K562 (cell line): ENCODE data around the gene KIF6. TPM values are rescaled to one million over a fixed set of nuclear protein-coding genes. Genes with fewer than 3 reads are reported as not detected.

ENCODE experiments used
- ATAC-seq: fragments of 200-7000 bp; cut with Tn5 transposase; 3 replicates; pipeline ENCODE4 v1.9.1; 2020; ENCODE audit warnings: moderate library complexity
- BruUV-seq: library from RNA; stranded (reverse); fragments of 400-500 nt; replicated peaks from 2 replicates; lab custom pipeline; 2021; lab: Mats Ljungman, UMichigan
- CTCF ChIA-PET: fragments of 300-600 bp; formaldehyde crosslinking; extraction: SDS; loops from one replicate; lab custom pipeline; 2021; ENCODE audit warnings: low intra/inter-chr PET ratio; lab: Yijun Ruan, JAX
- POLR2A ChIA-PET: fragments of 300-600, 350-650 bp; sonication (Branson Sonifier 250); formaldehyde crosslinking; extraction: SDS; loops from one replicate; lab custom pipeline; 2021; ENCODE audit warnings: antibody characterized with exemption, inconsistent platforms; lab: Yijun Ruan, JAX
- DNase-seq, 4 experiments: peaks; one replicate each; pipeline versions ENCODE4 v3.0.0 to v3.0.0-alpha.2; 2011 to 2018; ENCODE audit warnings: low spot score in 3 of 4, mixed read lengths in 3 of 4; ENCODE audit errors: extremely low read depth in 1 of 4
- FAIRE-seq: peaks from 2 replicates; lab custom pipeline; 2011; peaks lifted over from hg19 to GRCh38; lab: Jason Lieb, UNC
- H2AFZ ChIP-seq: 2 replicates; pipeline ENCODE4 v1.6.0; 2011; ENCODE audit warnings: low read depth, low read length, control low read depth, inconsistent platforms
- H3K27ac ChIP-seq: fragments of 200-600 bp; 3 replicates; pipeline ENCODE4 v1.8.0; 2011; ENCODE audit warnings: low read depth, mild to moderate bottlenecking, control low read depth, inconsistent platforms, low read length, moderate library complexity, mixed read lengths; ENCODE audit errors: extremely low read depth
- H3K27me3 ChIP-seq, 2 experiments: fragments of 300-600 bp in 1 of 2; 2 replicates in 1 of 2; 3 replicates in 1 of 2; pipeline versions ENCODE4 v1.6.0 to v1.8.0; 2011; ENCODE audit warnings: inconsistent platforms in 2 of 2, low read length in 2 of 2, mild to moderate bottlenecking in 1 of 2, mixed read lengths in 1 of 2, moderate library complexity in 1 of 2; ENCODE audit not compliant: control insufficient read depth in 2 of 2, insufficient read depth in 2 of 2
- H3K36me3 ChIP-seq: fragments of 300-600 bp; 3 replicates; pipeline ENCODE4 v1.8.0; 2011; ENCODE audit warnings: mild to moderate bottlenecking, low read length, inconsistent platforms; ENCODE audit not compliant: control insufficient read depth, insufficient read depth
- H3K4me1 ChIP-seq, 2 experiments: fragments of 200-600 bp in 1 of 2; replicated peaks in 1 of 2; 2 replicates in 1 of 2; 3 replicates in 1 of 2; pipeline versions ENCODE4 v1.5.1 to v1.8.0; 2011; ENCODE audit warnings: inconsistent platforms in 2 of 2, low read length in 2 of 2, mild to moderate bottlenecking in 1 of 2, mixed read lengths in 1 of 2, moderate library complexity in 1 of 2; ENCODE audit not compliant: control insufficient read depth in 2 of 2, insufficient read depth in 2 of 2
- H3K4me2 ChIP-seq: 2 replicates; pipeline ENCODE4 v1.6.1; 2011; ENCODE audit warnings: low read length, control low read depth, inconsistent platforms, mixed read lengths; ENCODE audit not compliant: insufficient read depth
- H3K4me3 ChIP-seq: fragments of 200-600 bp; sonication (generic), shearing (Covaris generic); 2 replicates; pipeline ENCODE4 v1.5.1; 2016; ENCODE audit warnings: control low read depth, inconsistent platforms
- H3K79me2 ChIP-seq: fragments of 200-600 bp; 3 replicates; pipeline ENCODE4 v1.8.0; 2011; ENCODE audit warnings: low read length, inconsistent platforms; ENCODE audit not compliant: control insufficient read depth, insufficient read depth
- H3K9ac ChIP-seq, 2 experiments: 2 replicates each; pipeline versions ENCODE4 v1.6.0 to v1.6.1; 2011; ENCODE audit warnings: low read depth in 2 of 2, low read length in 2 of 2, control low read depth in 1 of 2, inconsistent platforms in 1 of 2, mild to moderate bottlenecking in 1 of 2, mixed read lengths in 1 of 2; ENCODE audit not compliant: insufficient read depth in 1 of 2
- H3K9me1 ChIP-seq: one replicate; pipeline ENCODE4 v1.6.0; 2011; ENCODE audit warnings: inconsistent platforms, mild to moderate bottlenecking, low read length, moderate library complexity; ENCODE audit not compliant: control insufficient read depth, insufficient read depth
- H3K9me3 ChIP-seq: replicated peaks from 2 replicates; pipeline ENCODE4 v1.5.1; 2011; ENCODE audit warnings: low read depth, low read length, inconsistent platforms; ENCODE audit not compliant: control insufficient read depth, insufficient read depth
- H4K20me1 ChIP-seq: replicated peaks from 2 replicates; pipeline ENCODE4 v1.6.1; 2011; ENCODE audit warnings: low read length, inconsistent platforms, mixed read lengths; ENCODE audit not compliant: control insufficient read depth, insufficient read depth
- ARID2 ChIP-seq: fragments of 450-650 bp; IDR thresholded peaks from 2 replicates; pipeline ENCODE4 v1.6.1; 2017; ENCODE audit warnings: antibody characterized with exemption, mild to moderate bottlenecking
- ELK3 ChIP-seq: fragments of 450-650 bp; formaldehyde crosslinking; IDR thresholded peaks from 2 replicates; pipeline ENCODE4 v1.4.0; 2020; ENCODE audit warnings: mild to moderate bottlenecking
- HNRNPUL1 ChIP-seq: fragments of 200-400 bp; formaldehyde crosslinking; IDR thresholded peaks from 2 replicates; pipeline ENCODE4 v1.6.1; 2017; ENCODE audit warnings: low read length
- KAT2B ChIP-seq: IDR thresholded peaks from one replicate; pipeline ENCODE4 v1.6.1; 2012; ENCODE audit warnings: low read depth, mild to moderate bottlenecking, control low read depth, inconsistent platforms, low read length, moderate library complexity
- NFIC ChIP-seq: fragments of 450-650 bp; IDR thresholded peaks from 2 replicates; pipeline ENCODE4 v1.6.1; 2017; ENCODE audit warnings: mild to moderate bottlenecking, inconsistent platforms
- RFX1 ChIP-seq: fragments of 450-650 bp; IDR thresholded peaks from 2 replicates; pipeline ENCODE4 v1.6.1; 2016; ENCODE audit warnings: mild to moderate bottlenecking, moderate library complexity
- SMC3 ChIP-seq: conservative IDR thresholded peaks from 2 replicates; pipeline ENCODE4 v1.6.1; 2011; ENCODE audit warnings: low read depth, low read length, improper control_type of control experiment; ENCODE audit not compliant: insufficient read depth
- ZC3H8 ChIP-seq: fragments of 450-650 bp; IDR thresholded peaks from 2 replicates; pipeline ENCODE4 v1.6.1; 2017
- ZHX1 ChIP-seq: fragments of 150-350 bp; conservative IDR thresholded peaks from 2 replicates; pipeline ENCODE4 v1.6.1; 2014; ENCODE audit warnings: low read length
- ZNF217 ChIP-seq: sonication (generic); formaldehyde crosslinking; IDR thresholded peaks from 2 replicates; pipeline ENCODE4 v1.8.0; 2022; ENCODE audit warnings: mild to moderate bottlenecking, missing genetic modification reagents
- WGBS: fragments of 100-300 bp; shearing (Covaris generic); methylation state at CpG from one replicate; pipeline ENCODE4 v1.1.6; 2016; ENCODE audit warnings: low coverage, mixed read lengths; ENCODE audit not compliant: insufficient coverage; ENCODE audit errors: missing lambda C conversion rate; 5-methylcytosine and 5-hydroxymethylcytosine counted together
- in situ Hi-C: fragments of 300-500 bp; cut with MboI; formaldehyde crosslinking; loops from 4 replicates; pipeline ENCODE4 v1.15.0; 2018; ENCODE audit warnings: inconsistent platforms, mixed read lengths
- intact Hi-C: fragments of 100-400 bp; cut with micrococcal nuclease; formaldehyde crosslinking; loops from 2 replicates; pipeline ENCODE4 v1.14.2; 2022
- polyA plus RNA-seq, 8 experiments: library from polyadenylated mRNA; depleted of rRNA in 4 of 8; stranded (reverse) in 5 of 8; unstranded in 3 of 8; fragments of >200 nt; fragmentation: Nextera tagmentation in 2 of 8; fragmentation: Illumina TruSeq in 1 of 8; extraction: Ambion mirVana in 2 of 8; extraction: Trizol in 1 of 8; gene quantifications; 2 replicates each; pipeline versions ENCODE4 v1.2.1 to v1.2.3, GENCODE V29; 2011 to 2014; ENCODE audit warnings: inconsistent platforms in 1 of 8, missing spikeins in 1 of 8
- total RNA-seq, 7 experiments: library from RNA; depleted of rRNA in 6 of 7; stranded (reverse); fragments of >200 nt in 6 of 7; fragmentation: Illumina TruSeq in 2 of 7; extraction: Trizol in 2 of 7; gene quantifications; 2 replicates each; pipeline versions ENCODE4 v1.2.1 to v1.2.3, GENCODE V29; 2011 to 2021; ENCODE audit warnings: low replicate concordance in 1 of 7
- TF ChIP-seq, protein P1 (sequence below): sonication (generic); formaldehyde crosslinking; IDR thresholded peaks from 2 replicates; pipeline ENCODE4 v1.8.1; 2022; ENCODE audit warnings: missing genetic modification reagents
- TF ChIP-seq, protein P2 (sequence below): sonication (generic); formaldehyde crosslinking; IDR thresholded peaks from 2 replicates; pipeline ENCODE4 v1.8.0; 2022; ENCODE audit warnings: mild to moderate bottlenecking, missing genetic modification reagents

KIF6 gene
- total and polyA plus RNA-seq, 9 of the 15 experiments (the other 6 are each of a cell fraction or from before 2014, with no cell fraction given): not detected

DNA sequence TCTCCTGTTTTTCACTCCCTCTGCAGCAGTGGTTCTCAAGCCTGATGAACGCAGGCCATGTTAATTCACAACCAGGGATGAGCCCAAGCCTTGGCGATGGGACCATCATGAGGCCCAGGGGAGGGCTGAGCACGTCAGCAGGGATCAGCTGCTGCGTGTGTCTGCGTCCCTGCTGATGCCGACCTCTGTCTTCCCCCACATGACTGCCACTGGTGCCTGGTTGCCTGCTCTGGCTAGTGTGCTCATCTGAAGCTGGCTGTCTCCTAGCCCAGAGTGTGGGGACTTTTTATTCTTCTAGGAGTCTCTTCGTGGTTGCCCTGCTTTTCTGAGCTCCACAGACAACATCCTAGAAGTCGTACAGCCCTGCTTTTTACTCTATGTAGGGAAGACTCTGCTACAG is 361.9 kb downstream of the KIF6 start:
- H3K27me3 ChIP-seq: peaks cover 8 to 58% of the 10 kb centered on the region in 2 experiments; a peak in 4 of 5 replicates
- WGBS: under 1% methylated on average over 8 of the region's 8 CpGs
- FAIRE-seq: no peak
- H3K79me2 ChIP-seq: no peaks in the 10 kb centered on the region
- H3K36me3 ChIP-seq: no peaks in the 10 kb centered on the region
- H3K9me3 ChIP-seq: no peaks in the 10 kb centered on the region
- H3K4me1 ChIP-seq: no peaks in the 10 kb centered on the region
- in situ Hi-C loops: loop anchor here (10.0 to 25.0 kb wide), 4 partner anchors 512 to 1674 kb away; partner anchors contain the start of genes TSPO2 and UNC5CL
- TF ChIP-seq, protein P1, sequence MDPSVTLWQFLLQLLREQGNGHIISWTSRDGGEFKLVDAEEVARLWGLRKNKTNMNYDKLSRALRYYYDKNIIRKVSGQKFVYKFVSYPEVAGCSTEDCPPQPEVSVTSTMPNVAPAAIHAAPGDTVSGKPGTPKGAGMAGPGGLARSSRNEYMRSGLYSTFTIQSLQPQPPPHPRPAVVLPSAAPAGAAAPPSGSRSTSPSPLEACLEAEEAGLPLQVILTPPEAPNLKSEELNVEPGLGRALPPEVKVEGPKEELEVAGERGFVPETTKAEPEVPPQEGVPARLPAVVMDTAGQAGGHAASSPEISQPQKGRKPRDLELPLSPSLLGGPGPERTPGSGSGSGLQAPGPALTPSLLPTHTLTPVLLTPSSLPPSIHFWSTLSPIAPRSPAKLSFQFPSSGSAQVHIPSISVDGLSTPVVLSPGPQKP: no peak
- TF ChIP-seq HNRNPUL1 (no peak), ZC3H8 (no peak), NFIC (no peak), SMC3 (no peak), RFX1 (no peak), ZNF217 (no peak), ZHX1 (no peak), KAT2B (no peak), ELK3 (CRISPR knock-in tag) (no peak), ARID2 (no peak)
- TF ChIP-seq, protein P2, sequence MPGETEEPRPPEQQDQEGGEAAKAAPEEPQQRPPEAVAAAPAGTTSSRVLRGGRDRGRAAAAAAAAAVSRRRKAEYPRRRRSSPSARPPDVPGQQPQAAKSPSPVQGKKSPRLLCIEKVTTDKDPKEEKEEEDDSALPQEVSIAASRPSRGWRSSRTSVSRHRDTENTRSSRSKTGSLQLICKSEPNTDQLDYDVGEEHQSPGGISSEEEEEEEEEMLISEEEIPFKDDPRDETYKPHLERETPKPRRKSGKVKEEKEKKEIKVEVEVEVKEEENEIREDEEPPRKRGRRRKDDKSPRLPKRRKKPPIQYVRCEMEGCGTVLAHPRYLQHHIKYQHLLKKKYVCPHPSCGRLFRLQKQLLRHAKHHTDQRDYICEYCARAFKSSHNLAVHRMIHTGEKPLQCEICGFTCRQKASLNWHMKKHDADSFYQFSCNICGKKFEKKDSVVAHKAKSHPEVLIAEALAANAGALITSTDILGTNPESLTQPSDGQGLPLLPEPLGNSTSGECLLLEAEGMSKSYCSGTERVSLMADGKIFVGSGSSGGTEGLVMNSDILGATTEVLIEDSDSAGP: no peak
- ChIA-PET POLR2A (interaction anchor here (0.6 kb wide), 2 partner anchors 944 to 1044 kb away, joined by 3 to 4 read pairs; no protein-coding TSS in a partner anchor), CTCF (no interaction called here)
- no peak overlapping the region for H3K4me2 ChIP-seq
- no peak overlapping the region for H3K4me3 ChIP-seq
- 0 out of 4 replicates have a peak overlapping the region, but pooled peaks of 1 of the 2 experiments have one; percentile 47 for H3K9ac ChIP-seq
- H2AFZ ChIP-seq: no peak overlapping the region
- intact Hi-C loops: loop anchor here (5.0 kb wide), 1 partner anchor 529 kb away; no protein-coding TSS in a partner anchor
- no peak overlapping the region for H3K27ac ChIP-seq
- DNase-seq: no peak
- ATAC-seq: no peak
- H4K20me1 ChIP-seq: peaks cover 7% of the 10 kb centered on the region
- no TSS peak for BruUV-seq
- H3K9me1 ChIP-seq: no peaks in the 10 kb centered on the region
